ENCODE measurements around the gene B3GALT4. TPM values are rescaled to one million over a fixed set of nuclear protein-coding genes. Genes with fewer than 3 reads are reported as not detected.

Gene B3GALT4, protein sequence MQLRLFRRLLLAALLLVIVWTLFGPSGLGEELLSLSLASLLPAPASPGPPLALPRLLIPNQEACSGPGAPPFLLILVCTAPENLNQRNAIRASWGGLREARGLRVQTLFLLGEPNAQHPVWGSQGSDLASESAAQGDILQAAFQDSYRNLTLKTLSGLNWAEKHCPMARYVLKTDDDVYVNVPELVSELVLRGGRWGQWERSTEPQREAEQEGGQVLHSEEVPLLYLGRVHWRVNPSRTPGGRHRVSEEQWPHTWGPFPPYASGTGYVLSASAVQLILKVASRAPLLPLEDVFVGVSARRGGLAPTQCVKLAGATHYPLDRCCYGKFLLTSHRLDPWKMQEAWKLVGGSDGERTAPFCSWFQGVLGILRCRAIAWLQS
- total RNA-seq (10 to 100 TPM in 1 of 2 donors, 1 to 10 TPM in 1; 5.8 to 12.9 TPM), polyA plus RNA-seq (ENCODE audit: insufficient read length in 2 of 2) (1 to 10 TPM; 6.2 to 8.1 TPM)
- long read RNA-seq, donor 1, transcript B3GALT4-204 (1 exons, 1,694 nt) = major isoform, 8 of 8 reads
- long read RNA-seq, donor 1, partial matches to known transcripts = 0 of 8 reads
- long read RNA-seq, donor 1, other reads (novel, unspliced or antisense) = 0 of 8 reads
- long read RNA-seq, donor 2, partial matches to known transcripts = 0 of 2 reads
- long read RNA-seq, donor 2, other reads (novel, unspliced or antisense) = 0 of 2 reads
- long read RNA-seq, donor 3, transcript B3GALT4-204 (1 exons, 1,694 nt) = major isoform, 7 of 7 reads
- long read RNA-seq, donor 3, partial matches to known transcripts = 0 of 7 reads
- long read RNA-seq, donor 3, other reads (novel, unspliced or antisense) = 0 of 7 reads
- long read RNA-seq, donor 4, transcript B3GALT4-204 (1 exons, 1,694 nt) = major isoform, 7 of 124 reads
- long read RNA-seq, donor 4, partial matches to known transcripts = 105 of 124 reads
- long read RNA-seq, donor 4, other reads (novel, unspliced or antisense) = 12 of 124 reads

DNA sequence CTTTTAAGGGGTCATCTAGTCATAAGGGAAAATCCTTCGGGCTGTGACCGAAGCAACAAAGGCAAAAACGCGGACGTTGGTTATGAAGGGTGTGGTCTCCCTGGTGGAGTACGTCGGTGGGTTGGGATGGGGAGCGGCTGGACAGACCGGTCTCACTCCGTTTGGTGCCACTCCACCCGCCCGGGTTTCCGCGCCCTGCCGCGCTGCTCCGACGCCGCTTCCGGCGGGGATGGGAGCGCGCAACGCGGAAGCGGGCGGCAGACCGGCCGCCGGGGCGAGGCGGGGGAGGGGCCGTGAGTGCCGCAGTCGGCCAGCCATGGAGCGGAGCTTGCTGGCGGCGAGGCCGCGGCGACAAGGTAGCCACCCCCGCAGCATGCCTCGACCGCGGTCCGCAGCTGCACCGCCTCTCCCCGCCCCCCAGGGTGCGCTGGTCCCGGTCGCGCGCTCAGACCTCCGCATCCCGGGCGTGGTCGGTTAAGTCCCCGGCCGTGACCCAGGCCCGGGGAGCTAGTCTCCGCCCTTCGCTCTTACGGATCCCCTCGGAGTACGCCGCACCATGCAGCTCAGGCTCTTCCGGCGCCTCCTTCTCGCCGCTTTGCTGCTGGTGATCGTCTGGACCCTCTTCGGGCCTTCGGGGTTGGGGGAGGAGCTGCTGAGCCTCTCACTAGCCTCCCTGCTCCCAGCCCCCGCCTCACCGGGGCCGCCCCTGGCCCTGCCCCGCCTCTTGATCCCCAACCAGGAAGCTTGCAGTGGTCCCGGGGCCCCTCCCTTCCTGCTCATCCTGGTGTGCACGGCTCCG is at the start of gene B3GALT4:
B3GALT4 (plus strand) TSS at position 260 of the 799 bp plus-strand sequence; CDS start at position 557, 297 bp downstream.
- Histone ChIP-seq H3K4me3 (ENCODE audit: low read depth, low read length) (peak within 1 kb of the TSS; percentile 66), H3K4me1 (ENCODE audit: control insufficient read depth, insufficient read depth, low read length) (peaks cover 36% of the 10 kb centered on the region), H3K9me3 (ENCODE audit: control insufficient read depth, insufficient read depth, low read length) (no peaks in the 10 kb centered on the region), H3K36me3 (ENCODE audit: control insufficient read depth, insufficient read depth, low read length) (peaks cover 71% of the 10 kb centered on the region), H3K27ac (ENCODE audit: low read depth, low read length) (peak within 1 kb of the TSS; percentile 87), H3K27me3 (ENCODE audit: control insufficient read depth, insufficient read depth, low read length) (no peaks in the 10 kb centered on the region)
- DNase-seq (ENCODE audit: low read depth in 4 of 6, low spot score in 6 of 6) = peak in 2 of 6 donors; percentile 81 to 87
- under 1% methylated on average over 80 of the region's 80 CpGs for WGBS (ENCODE audit: insufficient coverage)

DNA sequence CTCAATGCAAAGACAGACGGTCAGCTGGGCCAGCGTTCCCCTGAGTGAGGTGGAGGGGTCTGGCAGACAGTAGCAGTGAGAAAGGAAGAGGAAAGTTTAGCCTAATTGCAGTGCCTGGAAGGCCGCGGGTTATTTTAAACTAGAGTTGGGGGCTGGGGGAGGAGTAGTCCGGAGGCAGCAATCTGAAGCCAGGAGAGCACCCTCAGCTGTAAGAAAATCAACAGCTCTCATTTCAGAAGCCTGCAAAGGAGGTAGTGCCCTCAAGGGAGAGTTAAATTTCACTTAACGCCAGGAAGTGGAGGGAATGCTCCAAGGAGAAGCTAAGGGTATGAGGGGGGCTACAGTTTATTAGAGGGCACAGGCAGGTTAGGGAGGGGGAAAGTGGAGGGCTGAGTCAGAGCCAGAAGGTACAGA is 41.7 kb upstream of the B3GALT4 start:
- Histone ChIP-seq H3K27ac (ENCODE audit: low read depth, low read length) (no peak overlapping the region), H3K4me1 (ENCODE audit: control insufficient read depth, insufficient read depth, low read length) (no peaks in the 10 kb centered on the region), H3K4me3 (ENCODE audit: low read depth, low read length) (no peak overlapping the region), H3K36me3 (ENCODE audit: control insufficient read depth, insufficient read depth, low read length) (no peaks in the 10 kb centered on the region), H3K27me3 (ENCODE audit: control insufficient read depth, insufficient read depth, low read length) (peaks cover 7% of the 10 kb centered on the region), H3K9me3 (ENCODE audit: control insufficient read depth, insufficient read depth, low read length) (no peaks in the 10 kb centered on the region)
- 8% methylated on average over 5 of the region's 6 CpGs for WGBS (ENCODE audit: insufficient coverage)
- peak in 1 of 6 donors; percentile 47 for DNase-seq (ENCODE audit: low read depth in 4 of 6, low spot score in 6 of 6)

DNA sequence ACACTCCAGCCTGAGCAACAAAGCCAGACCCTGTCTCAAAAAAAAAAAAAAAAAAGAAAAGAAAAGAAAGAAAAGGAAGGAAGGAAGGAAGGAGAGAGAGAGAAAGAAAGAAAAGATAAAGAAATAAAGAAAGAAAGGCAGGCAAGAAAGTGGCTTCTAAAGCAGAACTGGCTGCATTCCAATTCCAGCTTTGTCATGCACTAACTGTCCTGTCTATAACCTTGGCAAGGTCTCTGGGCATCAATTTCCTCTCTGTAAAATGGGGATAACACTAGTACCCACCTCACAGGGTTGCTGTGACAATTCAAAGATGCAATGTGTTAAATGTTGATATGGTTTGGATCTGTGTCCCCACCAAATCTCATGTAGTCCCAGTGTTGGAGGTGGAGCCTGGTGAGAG is 40.6 kb upstream of the B3GALT4 start:
- DNase-seq (ENCODE audit: low read depth in 4 of 6, low spot score in 6 of 6) = no peak
- no peaks in the 10 kb centered on the region for H3K4me1 ChIP-seq (ENCODE audit: control insufficient read depth, insufficient read depth, low read length)
- H3K4me3 ChIP-seq (ENCODE audit: low read depth, low read length) = no peak overlapping the region
- H3K9me3 ChIP-seq (ENCODE audit: control insufficient read depth, insufficient read depth, low read length) = no peaks in the 10 kb centered on the region
- peaks cover 9% of the 10 kb centered on the region for H3K27me3 ChIP-seq (ENCODE audit: control insufficient read depth, insufficient read depth, low read length)
- no peak overlapping the region for H3K27ac ChIP-seq (ENCODE audit: low read depth, low read length)
- H3K36me3 ChIP-seq (ENCODE audit: control insufficient read depth, insufficient read depth, low read length) = no peaks in the 10 kb centered on the region

DNA sequence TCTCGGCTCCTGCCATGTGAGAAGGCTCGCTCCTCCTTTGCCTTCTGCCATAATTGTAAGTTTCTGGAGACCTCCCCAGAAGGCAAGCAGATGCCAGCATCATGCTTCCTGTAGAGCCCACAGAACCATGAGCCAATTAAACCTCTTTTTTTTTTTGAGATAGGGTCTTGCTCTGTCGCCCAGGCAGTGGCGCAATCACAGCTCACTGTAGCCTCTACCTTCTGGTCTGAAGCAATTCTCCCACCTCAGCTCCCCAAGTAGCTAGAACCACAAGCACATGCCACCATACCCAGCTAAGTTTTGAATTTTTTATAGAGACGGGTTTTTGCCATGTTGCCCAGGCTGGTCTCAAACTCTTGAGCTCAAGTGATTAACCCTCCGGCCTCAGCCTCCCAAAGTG is 40.1 kb upstream of the B3GALT4 start:
- DNase-seq (ENCODE audit: low read depth in 4 of 6, low spot score in 6 of 6) = no peak
- no peaks in the 10 kb centered on the region for H3K4me1 ChIP-seq (ENCODE audit: control insufficient read depth, insufficient read depth, low read length)
- no peaks in the 10 kb centered on the region for H3K9me3 ChIP-seq (ENCODE audit: control insufficient read depth, insufficient read depth, low read length)
- no peaks in the 10 kb centered on the region for H3K36me3 ChIP-seq (ENCODE audit: control insufficient read depth, insufficient read depth, low read length)
- no peak overlapping the region for H3K27ac ChIP-seq (ENCODE audit: low read depth, low read length)
- 82% methylated on average over 6 of the region's 6 CpGs for WGBS (ENCODE audit: insufficient coverage)
- H3K4me3 ChIP-seq (ENCODE audit: low read depth, low read length) = no peak overlapping the region
- H3K27me3 ChIP-seq (ENCODE audit: control insufficient read depth, insufficient read depth, low read length) = peaks cover 9% of the 10 kb centered on the region

DNA sequence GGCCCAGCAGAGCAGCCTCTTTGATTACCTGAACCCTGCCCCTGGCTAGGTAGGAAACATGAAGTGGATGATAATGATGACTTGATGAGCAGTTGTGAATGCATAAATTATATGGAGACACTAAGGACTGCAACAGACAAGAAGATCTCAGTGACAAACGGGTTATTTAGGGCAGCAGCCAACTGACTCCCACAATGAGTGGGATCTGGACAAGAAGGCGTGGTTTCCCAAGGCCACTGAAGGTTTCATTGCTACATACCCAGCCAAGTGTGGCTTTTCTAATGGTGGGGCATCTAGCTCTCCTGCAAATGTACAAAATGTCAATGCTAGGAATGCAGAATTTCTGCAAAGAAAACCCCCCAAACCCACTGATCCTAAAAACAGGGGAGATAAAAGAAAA is 39.2 kb upstream of the B3GALT4 start:
- Histone ChIP-seq H3K4me3 (ENCODE audit: low read depth, low read length) (no peak overlapping the region), H3K27me3 (ENCODE audit: control insufficient read depth, insufficient read depth, low read length) (peaks cover 9% of the 10 kb centered on the region), H3K4me1 (ENCODE audit: control insufficient read depth, insufficient read depth, low read length) (no peaks in the 10 kb centered on the region), H3K27ac (ENCODE audit: low read depth, low read length) (no peak overlapping the region), H3K9me3 (ENCODE audit: control insufficient read depth, insufficient read depth, low read length) (no peaks in the 10 kb centered on the region), H3K36me3 (ENCODE audit: control insufficient read depth, insufficient read depth, low read length) (no peaks in the 10 kb centered on the region)
- no peak for DNase-seq (ENCODE audit: low read depth in 4 of 6, low spot score in 6 of 6)
- 63% methylated on average over 2 of the region's 2 CpGs for WGBS (ENCODE audit: insufficient coverage)

DNA sequence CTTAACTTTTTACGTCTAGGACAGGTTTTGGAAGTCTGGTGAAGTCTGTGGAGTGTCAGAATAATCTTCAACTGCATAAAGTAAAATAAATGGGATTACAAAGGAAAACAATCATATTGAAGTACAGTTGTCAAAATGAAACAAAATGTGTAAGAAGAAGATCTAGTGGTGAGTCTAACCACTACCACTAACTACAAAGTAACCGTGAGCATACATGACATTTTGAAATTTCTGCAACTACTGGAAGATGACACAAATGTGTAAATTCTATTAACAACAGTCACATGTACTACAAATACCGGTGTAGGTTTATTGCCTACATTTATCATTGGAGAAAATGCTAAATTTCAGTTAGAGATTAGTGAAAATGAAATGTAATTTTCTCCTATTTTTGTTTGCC is 35.0 kb upstream of the B3GALT4 start:
- no CpG with 5 or more reads among the region's 3 CpGs for WGBS (ENCODE audit: insufficient coverage)
- Histone ChIP-seq H3K9me3 (ENCODE audit: control insufficient read depth, insufficient read depth, low read length) (no peaks in the 10 kb centered on the region), H3K27me3 (ENCODE audit: control insufficient read depth, insufficient read depth, low read length) (peaks cover 4% of the 10 kb centered on the region), H3K4me1 (ENCODE audit: control insufficient read depth, insufficient read depth, low read length) (no peaks in the 10 kb centered on the region), H3K4me3 (ENCODE audit: low read depth, low read length) (no peak overlapping the region), H3K36me3 (ENCODE audit: control insufficient read depth, insufficient read depth, low read length) (no peaks in the 10 kb centered on the region), H3K27ac (ENCODE audit: low read depth, low read length) (no peak overlapping the region)
- no peak for DNase-seq (ENCODE audit: low read depth in 4 of 6, low spot score in 6 of 6)

DNA sequence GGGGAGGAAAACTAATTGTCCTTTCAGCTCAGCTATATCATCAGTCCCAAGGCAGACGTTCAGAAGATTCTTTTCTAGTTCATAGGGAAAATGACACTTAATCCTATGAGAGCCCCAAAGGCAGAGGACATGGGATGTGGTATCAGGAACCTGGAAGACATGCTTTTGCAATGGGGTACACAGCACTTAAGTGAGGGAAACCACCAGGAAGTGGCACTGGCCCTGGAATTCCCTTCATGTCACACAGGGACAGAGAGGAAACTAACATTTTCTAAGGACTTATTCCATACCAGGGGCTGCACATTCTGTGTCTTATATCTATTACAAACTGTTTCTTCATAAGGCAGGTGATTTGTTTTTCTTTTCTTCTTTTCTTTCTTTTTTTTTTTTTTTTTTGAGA is 33.4 kb upstream of the B3GALT4 start:
- WGBS (ENCODE audit: insufficient coverage) = no CpG with 5 or more reads among the region's 1 CpG
- H3K27ac ChIP-seq (ENCODE audit: low read depth, low read length) = no peak overlapping the region
- no peak for DNase-seq (ENCODE audit: low read depth in 4 of 6, low spot score in 6 of 6)
- peaks cover 4% of the 10 kb centered on the region for H3K27me3 ChIP-seq (ENCODE audit: control insufficient read depth, insufficient read depth, low read length)
- H3K9me3 ChIP-seq (ENCODE audit: control insufficient read depth, insufficient read depth, low read length) = no peaks in the 10 kb centered on the region
- no peak overlapping the region for H3K4me3 ChIP-seq (ENCODE audit: low read depth, low read length)
- H3K36me3 ChIP-seq (ENCODE audit: control insufficient read depth, insufficient read depth, low read length) = no peaks in the 10 kb centered on the region
- peaks cover 3% of the 10 kb centered on the region for H3K4me1 ChIP-seq (ENCODE audit: control insufficient read depth, insufficient read depth, low read length)

DNA sequence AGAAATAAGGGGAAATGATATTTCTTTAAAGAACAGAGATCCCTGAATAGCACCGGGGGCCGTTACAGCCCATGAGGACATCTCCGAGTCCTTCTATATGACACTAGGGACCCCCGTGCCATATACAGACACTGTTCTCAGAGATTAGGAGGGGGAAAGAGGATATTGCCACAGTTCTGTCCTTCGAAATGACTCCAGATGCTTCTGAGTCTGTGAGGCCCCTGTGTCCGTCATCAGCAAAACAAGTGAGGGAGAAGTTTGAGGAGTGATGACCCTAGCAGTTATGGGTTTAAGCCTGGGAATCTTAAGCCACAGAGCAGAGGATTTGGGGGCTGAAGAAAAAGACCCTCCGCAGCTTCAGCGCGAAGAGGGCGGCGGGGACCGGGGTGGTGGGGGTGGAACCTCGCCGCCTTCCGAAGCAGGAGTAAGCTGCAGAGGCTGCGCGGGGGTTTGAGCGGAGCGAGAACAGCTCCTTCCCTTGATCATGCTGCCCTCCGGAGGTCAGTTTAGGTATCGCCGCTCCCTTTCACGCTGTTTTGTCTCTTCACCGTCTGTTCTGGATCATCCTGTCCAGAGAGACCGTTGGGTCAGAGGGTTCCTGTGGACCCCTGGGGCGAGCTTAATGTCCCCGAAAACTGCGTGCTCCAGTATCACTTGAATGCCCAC is 28.8 kb upstream of the B3GALT4 start:
- H3K27ac ChIP-seq (ENCODE audit: low read depth, low read length) = peak overlapping the region; percentile 88
- no peaks in the 10 kb centered on the region for H3K27me3 ChIP-seq (ENCODE audit: control insufficient read depth, insufficient read depth, low read length)
- WGBS (ENCODE audit: insufficient coverage) = under 1% methylated on average over 24 of the region's 28 CpGs
- DNase-seq (ENCODE audit: low read depth in 4 of 6, low spot score in 6 of 6) = peak; percentile 72 to 95 (median 86)
- peak overlapping the region; percentile 83 for H3K4me3 ChIP-seq (ENCODE audit: low read depth, low read length)
- H3K36me3 ChIP-seq (ENCODE audit: control insufficient read depth, insufficient read depth, low read length) = peaks cover 16% of the 10 kb centered on the region
- peaks cover 19% of the 10 kb centered on the region for H3K4me1 ChIP-seq (ENCODE audit: control insufficient read depth, insufficient read depth, low read length)
- H3K9me3 ChIP-seq (ENCODE audit: control insufficient read depth, insufficient read depth, low read length) = no peaks in the 10 kb centered on the region

DNA sequence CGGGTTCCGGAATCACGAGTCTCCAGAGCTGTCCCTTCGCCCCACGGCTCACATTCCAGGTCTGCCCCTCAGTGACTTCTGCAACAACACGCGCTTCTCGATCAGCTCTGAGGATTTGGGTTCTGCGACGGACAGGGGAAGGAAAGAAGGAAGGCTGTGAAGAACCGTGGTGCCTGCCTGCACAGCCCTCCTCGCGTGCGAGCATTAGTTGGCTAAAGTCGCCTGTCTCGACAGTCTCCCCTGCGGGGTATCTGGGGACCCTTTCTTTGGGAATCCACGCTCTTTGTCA is 28.3 kb upstream of the B3GALT4 start:
- H3K9me3 ChIP-seq (ENCODE audit: control insufficient read depth, insufficient read depth, low read length) = no peaks in the 10 kb centered on the region
- no peaks in the 10 kb centered on the region for H3K27me3 ChIP-seq (ENCODE audit: control insufficient read depth, insufficient read depth, low read length)
- H3K36me3 ChIP-seq (ENCODE audit: control insufficient read depth, insufficient read depth, low read length) = peaks cover 18% of the 10 kb centered on the region
- peaks cover 19% of the 10 kb centered on the region for H3K4me1 ChIP-seq (ENCODE audit: control insufficient read depth, insufficient read depth, low read length)
- WGBS (ENCODE audit: insufficient coverage) = under 1% methylated on average over 18 of the region's 18 CpGs
- H3K4me3 ChIP-seq (ENCODE audit: low read depth, low read length) = peak overlapping the region; percentile 83
- H3K27ac ChIP-seq (ENCODE audit: low read depth, low read length) = peak overlapping the region; percentile 88
- DNase-seq (ENCODE audit: low read depth in 4 of 6, low spot score in 6 of 6) = peak in 2 of 6 donors; percentile 19 to 30

Measured in spinal cord (tissue), 10 donors.